HG03457 (cell line): ENCODE results near the gene C19orf67.
A peak's percentile ranks its signal among the peaks of the same experiment; 100 is the strongest.

Experiments used
- ATAC-seq: cut with Tn5 transposase; IDR thresholded peaks from one replicate; pipeline ENCODE4 v1.9.1; 2021; ENCODE audit warnings: moderate number of reproducible peaks; ENCODE audit not compliant: unreplicated experiment

The C19orf67 gene

DNA sequence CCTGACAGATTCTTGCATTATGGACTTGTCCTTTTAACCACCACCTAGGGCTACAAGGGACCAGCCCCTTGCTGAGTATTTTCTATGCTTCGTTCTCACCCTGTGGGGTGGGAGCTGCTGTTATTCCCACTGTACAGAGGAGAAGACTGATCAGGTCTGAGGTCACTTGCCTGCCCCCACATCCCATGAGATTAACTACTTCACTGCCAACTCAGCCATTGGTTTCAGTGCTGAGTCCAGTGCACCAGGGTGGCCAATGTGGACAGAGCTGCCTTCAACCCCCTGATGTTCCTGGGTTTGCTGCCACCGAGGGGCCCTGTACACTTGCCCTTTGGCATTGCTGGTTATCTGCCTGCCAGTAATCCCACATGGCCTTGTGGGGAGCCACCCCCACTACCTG is 25.1 kb upstream of the C19orf67 start:
- ATAC-seq: no peak

DNA sequence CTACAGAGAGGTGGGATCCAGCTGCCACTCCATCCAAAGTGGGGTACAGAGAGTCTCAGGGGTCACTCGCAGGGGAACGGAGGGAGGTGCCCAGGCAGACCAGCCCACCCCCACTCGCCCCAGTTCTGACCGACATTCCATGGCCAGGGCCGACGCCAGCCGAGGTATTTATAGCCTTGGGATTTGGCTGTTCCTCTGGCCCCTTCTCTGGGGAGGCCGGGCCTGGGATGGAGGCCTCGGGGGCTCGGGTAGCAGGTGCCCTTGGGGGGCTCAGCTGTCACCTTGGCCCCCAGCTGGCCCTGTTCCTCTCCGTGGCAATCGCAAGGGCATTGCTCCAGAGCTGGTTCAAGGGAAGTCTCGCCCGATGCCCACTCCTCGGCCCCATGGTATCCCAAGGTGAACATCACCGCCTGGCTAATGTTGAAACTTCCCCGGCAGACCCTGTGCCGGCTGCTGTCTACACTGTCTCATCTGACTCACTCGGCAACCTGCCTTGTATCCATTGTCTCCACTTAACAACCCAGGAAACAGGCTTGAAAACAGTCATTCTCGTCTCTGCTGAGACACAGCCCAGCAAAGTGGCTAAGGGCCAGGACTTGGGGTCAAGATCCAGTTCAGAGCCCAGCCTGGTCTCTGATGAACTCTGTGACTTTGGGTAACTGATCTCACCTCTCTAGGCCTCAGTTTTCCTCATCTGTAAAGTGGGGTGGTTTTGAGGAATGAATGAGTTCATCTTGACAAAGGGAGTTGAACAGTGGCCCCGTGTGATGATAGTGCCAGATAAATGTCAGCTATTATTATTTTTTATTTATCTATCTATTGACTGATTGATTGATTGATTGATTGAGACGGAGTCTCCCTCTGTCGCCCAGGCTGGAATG is 22.2 kb upstream of the C19orf67 start:
- no peak for ATAC-seq

DNA sequence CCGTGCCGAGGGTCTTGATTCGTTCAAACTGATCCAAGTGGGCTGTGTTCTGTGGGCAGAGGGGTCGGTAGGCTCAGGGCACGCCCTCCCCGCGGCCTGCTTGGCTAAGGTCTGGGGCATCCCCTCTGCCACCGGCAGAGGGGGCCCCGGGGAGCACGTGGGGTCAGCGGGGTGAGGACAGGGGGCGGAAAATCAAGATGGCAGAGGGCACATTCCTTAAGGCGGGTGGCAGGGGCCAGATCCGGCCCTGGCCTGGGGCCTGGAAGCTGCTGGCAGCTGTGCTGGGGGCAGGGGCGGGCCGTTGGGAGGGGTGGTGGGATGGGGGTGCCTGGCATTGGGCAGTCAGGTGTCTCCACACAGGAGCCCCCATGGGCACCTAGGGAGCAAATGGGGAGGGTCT is 21.3 kb upstream of the C19orf67 start:
- ATAC-seq: no peak

DNA sequence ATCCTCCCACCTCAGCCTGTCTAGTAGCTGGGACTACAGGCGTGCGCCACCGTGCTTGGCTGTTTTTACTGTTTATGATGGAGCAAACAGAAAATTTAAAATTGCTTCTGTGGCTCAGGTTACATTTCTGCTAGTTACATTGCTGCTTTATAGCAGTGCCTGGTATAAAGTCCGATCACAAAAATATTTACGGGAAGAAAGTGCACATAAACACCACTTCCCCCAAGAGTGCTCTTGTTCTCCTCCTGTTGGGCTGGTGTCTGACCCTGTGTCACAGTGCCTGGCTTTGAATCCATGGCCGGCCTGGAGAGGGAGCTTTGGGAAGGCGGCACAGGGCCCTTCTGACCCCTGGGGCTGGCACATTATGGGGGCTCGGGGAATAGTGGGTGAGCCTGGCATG is 20.1 kb upstream of the C19orf67 start:
- ATAC-seq: no peak

GRCh38 chr19:14103310-14103709 is 17.7 kb upstream of the C19orf67 start:
- ATAC-seq: no peak

GRCh38 chr19:14102756-14103155 is 17.2 kb upstream of the C19orf67 start:
- no peak for ATAC-seq

GRCh38 chr19:14102102-14102696 is 16.6 kb upstream of the C19orf67 start:
- no peak for ATAC-seq

GRCh38 chr19:14101003-14101545 is 15.5 kb upstream of the C19orf67 start:
- ATAC-seq: no peak

DNA sequence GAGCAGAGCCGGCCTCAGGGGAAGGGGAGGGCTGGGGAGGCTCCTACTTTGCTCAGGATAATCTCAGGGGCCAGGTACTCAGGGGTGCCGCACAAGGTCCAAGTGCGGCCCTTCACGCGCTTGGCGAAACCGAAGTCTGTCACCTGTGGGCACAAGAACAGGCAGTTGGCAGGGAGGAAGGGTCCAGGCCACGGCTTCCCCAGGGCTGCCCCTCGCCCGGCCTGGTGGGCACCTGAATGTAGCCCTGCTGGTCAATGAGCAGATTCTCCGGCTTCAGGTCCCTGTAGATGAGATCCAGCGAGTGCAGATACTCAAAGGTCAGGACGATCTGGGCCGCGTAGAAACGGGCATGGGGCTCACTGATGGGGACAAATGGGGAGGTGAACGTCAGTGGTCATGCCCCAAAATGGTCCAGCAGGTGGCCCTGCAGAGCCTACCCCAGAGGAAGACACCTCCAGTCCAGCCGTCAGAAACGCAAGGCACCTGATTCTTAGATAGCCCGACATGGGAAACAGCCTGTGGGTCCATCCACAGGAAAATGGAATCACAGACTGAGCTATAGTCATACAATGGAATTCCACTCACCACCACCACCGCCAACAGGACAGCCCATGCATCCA is 12.1 kb upstream of the C19orf67 start:
- no peak for ATAC-seq

DNA sequence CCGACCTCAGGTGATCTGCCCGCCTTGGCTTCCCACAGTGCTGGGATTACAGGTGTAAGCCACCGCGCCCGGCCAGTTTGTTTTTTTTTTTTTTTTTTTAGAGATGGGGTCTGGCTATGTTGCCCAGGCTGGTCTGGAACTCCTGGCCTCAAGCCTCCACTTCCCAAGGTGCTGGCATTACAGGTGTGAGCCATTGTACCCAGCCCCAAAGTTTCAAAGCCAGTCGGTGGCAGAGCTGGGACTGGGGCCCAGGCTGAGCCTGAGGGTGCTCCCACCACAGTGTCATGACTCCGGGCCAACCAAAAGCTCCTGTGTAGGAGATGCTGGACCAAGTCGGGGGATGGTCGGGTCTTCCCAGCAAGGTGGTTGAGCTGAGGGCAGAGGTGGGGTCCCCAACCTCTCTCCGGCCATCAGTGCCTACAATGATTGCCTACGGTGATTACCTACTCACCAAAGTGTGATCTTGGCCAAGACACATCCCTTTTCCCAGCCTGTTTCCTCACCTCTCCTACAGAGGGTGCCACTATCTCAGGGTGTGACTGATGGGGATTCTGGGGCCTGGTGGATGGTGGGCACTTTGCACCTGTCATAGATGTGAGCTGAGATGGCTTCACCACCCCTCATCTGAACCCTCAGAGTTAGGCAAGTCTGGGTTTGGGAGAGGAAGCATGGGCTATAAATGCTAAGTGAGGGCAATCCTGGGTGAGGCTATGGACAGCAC is 10.8 kb upstream of the C19orf67 start:
- ATAC-seq: no peak

GRCh38 chr19:14094854-14095253 is 9.3 kb upstream of the C19orf67 start:
- no peak for ATAC-seq

DNA sequence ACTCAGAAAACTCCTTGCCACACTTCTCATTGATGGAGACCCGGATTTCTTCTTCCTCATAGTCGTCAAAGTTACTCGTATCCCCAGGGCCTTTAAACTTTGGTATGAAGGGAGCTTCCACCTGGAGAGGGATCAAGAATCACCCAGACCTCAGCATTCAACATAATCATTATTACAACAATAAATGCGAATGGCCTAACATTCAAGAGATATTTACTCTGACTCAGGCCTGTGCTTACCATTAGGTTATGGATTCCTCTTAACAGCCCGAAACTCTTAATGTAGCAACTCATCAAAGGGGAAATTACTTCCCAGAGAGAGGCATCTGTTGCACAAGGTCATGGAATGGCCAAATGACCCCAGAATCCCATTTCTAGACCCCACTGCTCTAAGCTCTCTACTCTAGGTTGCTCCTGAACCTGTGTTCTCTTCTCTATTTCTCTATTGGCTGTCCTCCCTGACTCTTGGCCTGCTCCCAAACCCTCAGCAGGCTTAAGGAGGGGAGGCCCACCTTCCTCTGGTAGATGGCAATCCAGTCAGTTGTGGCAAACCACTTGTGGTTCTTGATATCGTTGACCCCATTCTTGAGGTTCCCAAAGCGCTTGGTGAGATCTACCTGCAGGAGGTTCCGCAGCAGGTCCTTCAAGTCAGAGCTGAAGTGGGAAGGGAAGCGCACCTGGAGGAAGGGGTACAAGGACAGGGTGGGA is 7.7 kb upstream of the C19orf67 start:
- ATAC-seq: no peak

DNA sequence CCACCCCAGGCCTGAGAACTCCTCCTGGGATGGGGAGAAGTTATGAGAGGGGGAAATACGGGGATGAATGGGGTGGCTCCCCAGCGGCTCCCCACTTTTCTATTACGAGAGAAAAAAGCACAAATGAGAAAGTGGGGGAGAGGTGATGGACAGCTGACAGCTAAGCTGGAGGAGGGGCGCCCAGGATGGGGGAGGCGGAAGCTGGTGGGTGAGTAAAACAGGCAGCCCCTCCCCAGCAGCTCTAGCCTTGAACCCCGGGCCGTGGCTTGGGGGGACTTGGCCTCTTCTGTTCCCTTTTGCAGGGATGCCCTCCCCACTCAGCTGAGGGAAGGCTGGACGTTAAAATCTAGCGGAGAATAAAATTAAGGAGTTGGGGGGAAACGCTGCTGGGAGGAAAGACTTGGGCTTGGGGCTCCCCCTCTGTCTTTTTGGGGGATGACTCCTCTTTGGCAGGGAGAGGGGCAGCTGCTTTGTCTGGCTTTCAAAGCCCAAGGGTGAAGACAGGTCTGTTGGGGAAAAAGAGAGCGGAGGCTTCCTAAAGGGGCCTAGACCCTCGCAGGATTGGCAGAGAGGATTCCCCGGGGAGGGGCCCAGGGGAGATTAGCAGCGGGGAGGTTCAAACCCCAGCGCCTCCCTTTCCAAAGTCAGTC is 6.4 kb upstream of the C19orf67 start:
- peak; percentile 10 for ATAC-seq

DNA sequence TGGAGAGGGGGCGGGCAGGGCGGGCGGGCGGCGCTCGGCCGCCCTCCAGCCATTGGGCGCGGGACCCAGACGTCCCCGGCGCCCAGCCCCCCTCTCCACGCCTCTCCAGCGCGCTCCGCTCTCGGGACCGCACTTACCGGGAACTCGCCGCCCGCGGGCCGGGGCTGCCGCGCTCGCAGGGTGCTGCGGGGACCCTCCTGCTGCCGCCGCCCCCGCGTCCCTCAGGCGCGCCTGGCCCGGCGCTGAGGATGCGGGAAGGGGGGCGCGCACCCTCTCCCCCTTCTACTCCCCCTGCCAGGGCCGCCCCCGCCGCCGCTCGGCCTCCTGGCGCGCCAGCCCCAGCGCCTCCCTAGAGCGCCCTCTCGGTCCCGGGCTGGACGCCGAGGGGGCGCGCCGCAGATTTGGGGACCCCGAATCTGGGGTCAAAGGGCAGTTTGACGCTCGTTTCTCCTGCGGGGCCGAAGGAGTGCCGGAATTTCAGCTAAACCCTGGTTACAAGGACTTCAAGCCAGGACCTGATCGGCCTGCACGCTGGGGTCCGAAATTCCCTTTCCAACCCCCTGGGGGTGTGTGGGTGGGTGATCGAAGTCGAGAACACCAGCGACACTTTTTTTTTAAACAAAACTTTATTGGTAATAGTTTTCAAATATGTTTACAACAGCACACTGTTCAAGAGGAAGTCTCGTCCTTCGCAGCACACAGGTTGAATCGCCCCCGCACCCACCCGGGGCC is 5.7 kb upstream of the C19orf67 start:
- ATAC-seq: peak; percentile 41

- ATAC-seq: peak; percentile 20
These were observed 5.0 kb upstream of the C19orf67 start, which contains the start of gene SAMD1 for GRCh38 chr19:14090509-14091080. SAMD1 (minus strand) TSS chr19:14090751.

GRCh38 chr19:14089662-14090508 is 4.3 kb upstream of the C19orf67 start:
- ATAC-seq: no peak

GRCh38 chr19:14089412-14089661 is 3.8 kb upstream of the C19orf67 start:
- no peak for ATAC-seq
